WTC11 (cell line): ENCODE measurements around the gene PNMA6A. TPM values are rescaled to one million over a fixed set of nuclear protein-coding genes. Genes with fewer than 3 reads are reported as not detected.

Experiments used
- ATAC-seq: fragments of 200-7000 bp; cut with Tn5 transposase; 2 replicates; pipeline ENCODE4 v1.10.0; 2021; ENCODE audit warnings: mild to moderate bottlenecking, moderate library complexity
- CTCF ChIA-PET: fragments of 300-600 bp; sonication (Branson Sonifier 250); formaldehyde crosslinking; loops from one replicate; lab custom pipeline; 2021; ENCODE audit warnings: antibody characterized with exemption; lab: Charles Lee
- POLR2A ChIA-PET: fragments of 350-600 bp; sonication (Branson Sonifier 250); formaldehyde crosslinking; loops from one replicate; lab custom pipeline; 2021; ENCODE audit warnings: antibody characterized with exemption; lab: Charles Lee
- DNase-seq: peaks from one replicate; pipeline ENCODE4 v3.0.0; 2021; ENCODE audit warnings: low spot score
- H3K27ac Mint-ChIP-seq: 2 replicates; pipeline ENCODE4 v1.8.0; 2021; ENCODE audit warnings: mixed read lengths
- H3K27me3 Mint-ChIP-seq: 2 replicates; pipeline ENCODE4 v1.8.0; 2021; ENCODE audit warnings: low read depth, mild to moderate bottlenecking, moderate library complexity, mixed read lengths
- H3K36me3 Mint-ChIP-seq: 2 replicates; pipeline ENCODE4 v1.8.0; 2021; ENCODE audit warnings: mixed read lengths
- H3K4me1 Mint-ChIP-seq: 2 replicates; pipeline ENCODE4 v1.8.0; 2022; ENCODE audit warnings: mixed read lengths
- H3K4me3 Mint-ChIP-seq: 2 replicates; pipeline ENCODE4 v1.8.0; 2021; ENCODE audit warnings: mild to moderate bottlenecking, moderate library complexity, mixed read lengths
- H3K9me3 Mint-ChIP-seq: 2 replicates; pipeline ENCODE4 v1.8.0; 2021; ENCODE audit warnings: mixed read lengths
- ESRRA ChIP-seq: sonication (generic); formaldehyde crosslinking; IDR thresholded peaks from 2 replicates; pipeline ENCODE4 v1.8.1; 2022; ENCODE audit warnings: mild to moderate bottlenecking, missing genetic modification reagents, borderline replicate concordance
- ETV6 ChIP-seq: sonication (generic); formaldehyde crosslinking; IDR thresholded peaks from 2 replicates; pipeline ENCODE4 v1.8.1; 2022; ENCODE audit warnings: mild to moderate bottlenecking, missing genetic modification reagents
- FOXK1 ChIP-seq: sonication (generic); formaldehyde crosslinking; IDR thresholded peaks from 2 replicates; pipeline ENCODE4 v1.8.0; 2022; ENCODE audit warnings: mild to moderate bottlenecking, moderate library complexity, missing genetic modification reagents
- FOXP1 ChIP-seq: sonication (generic); formaldehyde crosslinking; IDR thresholded peaks from 2 replicates; pipeline ENCODE4 v1.8.0; 2022; ENCODE audit warnings: missing genetic modification reagents, mild to moderate bottlenecking, moderate library complexity, borderline replicate concordance
- GRHL2 ChIP-seq: fragments of 250-450 bp; sonication (Bioruptor Pico); IDR thresholded peaks from 2 replicates; pipeline ENCODE4 v1.8.0; 2022; ENCODE audit warnings: mild to moderate bottlenecking, moderate library complexity; ENCODE audit not compliant: insufficient replicate concordance, severe bottlenecking
- HMGA2 ChIP-seq: fragments of 250-450 bp; sonication (Bioruptor Pico); IDR thresholded peaks from 2 replicates; pipeline ENCODE4 v1.4.0; 2021; ENCODE audit warnings: mild to moderate bottlenecking, moderate library complexity
- JAZF1 ChIP-seq: fragments of 250-450 bp; sonication (Bioruptor Pico); IDR thresholded peaks from 2 replicates; pipeline ENCODE4 v1.9.0; 2021; ENCODE audit warnings: moderate library complexity, mild to moderate bottlenecking, inconsistent platforms
- KAT7 ChIP-seq: sonication (generic); formaldehyde crosslinking; IDR thresholded peaks from 2 replicates; pipeline ENCODE4 v1.8.1; 2023; ENCODE audit warnings: missing genetic modification reagents, mild to moderate bottlenecking, borderline replicate concordance
- MAX ChIP-seq: sonication (generic); formaldehyde crosslinking; IDR thresholded peaks from 2 replicates; pipeline ENCODE4 v1.8.0; 2022; ENCODE audit warnings: mild to moderate bottlenecking, missing genetic modification reagents
- NFYB ChIP-seq: sonication (generic); formaldehyde crosslinking; conservative IDR thresholded peaks from 2 replicates; pipeline ENCODE4 v1.8.0; 2022; ENCODE audit warnings: low read depth, missing genetic modification reagents
- NR1H2 ChIP-seq: sonication (generic); formaldehyde crosslinking; IDR thresholded peaks from 2 replicates; pipeline ENCODE4 v1.9.0; 2021; ENCODE audit warnings: mild to moderate bottlenecking, moderate library complexity, missing genetic modification reagents
- NR2C2 ChIP-seq: sonication (generic); formaldehyde crosslinking; IDR thresholded peaks from 2 replicates; pipeline ENCODE4 v1.8.0; 2022; ENCODE audit warnings: mild to moderate bottlenecking, missing genetic modification reagents
- PRDM15 ChIP-seq: sonication (generic); formaldehyde crosslinking; IDR thresholded peaks from 2 replicates; pipeline ENCODE4 v1.8.0; 2022; ENCODE audit warnings: missing genetic modification reagents
- ZNF317 ChIP-seq: sonication (generic); formaldehyde crosslinking; IDR thresholded peaks from 2 replicates; pipeline ENCODE4 v1.8.1; 2023; ENCODE audit warnings: low read depth, mild to moderate bottlenecking, moderate library complexity, missing genetic modification reagents, borderline replicate concordance
- total RNA-seq: library from RNA; stranded (reverse); gene quantifications from 3 replicates; pipeline ENCODE4 v1.2.3, GENCODE V29; 2021
- TF ChIP-seq, protein P1 (sequence below): sonication (generic); formaldehyde crosslinking; IDR thresholded peaks from 2 replicates; pipeline ENCODE4 v1.8.1; 2022; ENCODE audit warnings: mild to moderate bottlenecking, missing genetic modification reagents, moderate library complexity, borderline replicate concordance
- TF ChIP-seq, protein P2 (sequence below): sonication (generic); formaldehyde crosslinking; IDR thresholded peaks from 2 replicates; pipeline ENCODE4 v1.8.0; 2022; ENCODE audit warnings: mild to moderate bottlenecking, missing genetic modification reagents
- TF ChIP-seq, protein P3 (sequence below): fragments of 250-450 bp; sonication (Bioruptor Pico); conservative IDR thresholded peaks from 2 replicates; pipeline ENCODE4 v1.9.0; 2021; ENCODE audit warnings: mild to moderate bottlenecking
- TF ChIP-seq, protein P4 (sequence below): sonication (generic); formaldehyde crosslinking; IDR thresholded peaks from 2 replicates; pipeline ENCODE4 v1.8.1; 2023; ENCODE audit warnings: mild to moderate bottlenecking, missing genetic modification reagents
- TF ChIP-seq, protein P5 (sequence below): sonication (generic); formaldehyde crosslinking; IDR thresholded peaks from 2 replicates; pipeline ENCODE4 v1.8.1; 2022; ENCODE audit warnings: low read depth, missing genetic modification reagents, borderline replicate concordance

The PNMA6A gene
- total RNA-seq, 1 experiment from 2014 or later: 4.4 TPM

- ATAC-seq: no peak
- POLR2A ChIA-PET: no interaction called here
- CTCF ChIA-PET: no interaction called here
- peaks cover 5% of the 10 kb centered on the region for H3K4me1 Mint-ChIP-seq
- H3K27me3 Mint-ChIP-seq: peaks cover 3% of the 10 kb centered on the region; the same call in 1 of the 2 replicates
- no peaks in the 10 kb centered on the region for H3K36me3 Mint-ChIP-seq
- H3K27ac Mint-ChIP-seq: no peak overlapping the region
- H3K9me3 Mint-ChIP-seq: no peaks in the 10 kb centered on the region
- no peak overlapping the region for H3K4me3 Mint-ChIP-seq
- no peak for DNase-seq
- TF ChIP-seq, protein P1, sequence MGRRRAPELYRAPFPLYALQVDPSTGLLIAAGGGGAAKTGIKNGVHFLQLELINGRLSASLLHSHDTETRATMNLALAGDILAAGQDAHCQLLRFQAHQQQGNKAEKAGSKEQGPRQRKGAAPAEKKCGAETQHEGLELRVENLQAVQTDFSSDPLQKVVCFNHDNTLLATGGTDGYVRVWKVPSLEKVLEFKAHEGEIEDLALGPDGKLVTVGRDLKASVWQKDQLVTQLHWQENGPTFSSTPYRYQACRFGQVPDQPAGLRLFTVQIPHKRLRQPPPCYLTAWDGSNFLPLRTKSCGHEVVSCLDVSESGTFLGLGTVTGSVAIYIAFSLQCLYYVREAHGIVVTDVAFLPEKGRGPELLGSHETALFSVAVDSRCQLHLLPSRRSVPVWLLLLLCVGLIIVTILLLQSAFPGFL (CRISPR knock-in tag): no peak
- TF ChIP-seq HMGA2: no peak
- TF ChIP-seq, protein P2, sequence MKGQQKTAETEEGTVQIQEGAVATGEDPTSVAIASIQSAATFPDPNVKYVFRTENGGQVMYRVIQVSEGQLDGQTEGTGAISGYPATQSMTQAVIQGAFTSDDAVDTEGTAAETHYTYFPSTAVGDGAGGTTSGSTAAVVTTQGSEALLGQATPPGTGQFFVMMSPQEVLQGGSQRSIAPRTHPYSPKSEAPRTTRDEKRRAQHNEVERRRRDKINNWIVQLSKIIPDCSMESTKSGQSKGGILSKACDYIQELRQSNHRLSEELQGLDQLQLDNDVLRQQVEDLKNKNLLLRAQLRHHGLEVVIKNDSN (CRISPR knock-in tag): no peak
- TF ChIP-seq NR2C2 (CRISPR knock-in tag): no peak
- no peak for TF ChIP-seq ZNF317 (CRISPR knock-in tag)
- no peak for TF ChIP-seq FOXK1 (CRISPR knock-in tag)
- no peak for TF ChIP-seq JAZF1
- TF ChIP-seq, protein P3, sequence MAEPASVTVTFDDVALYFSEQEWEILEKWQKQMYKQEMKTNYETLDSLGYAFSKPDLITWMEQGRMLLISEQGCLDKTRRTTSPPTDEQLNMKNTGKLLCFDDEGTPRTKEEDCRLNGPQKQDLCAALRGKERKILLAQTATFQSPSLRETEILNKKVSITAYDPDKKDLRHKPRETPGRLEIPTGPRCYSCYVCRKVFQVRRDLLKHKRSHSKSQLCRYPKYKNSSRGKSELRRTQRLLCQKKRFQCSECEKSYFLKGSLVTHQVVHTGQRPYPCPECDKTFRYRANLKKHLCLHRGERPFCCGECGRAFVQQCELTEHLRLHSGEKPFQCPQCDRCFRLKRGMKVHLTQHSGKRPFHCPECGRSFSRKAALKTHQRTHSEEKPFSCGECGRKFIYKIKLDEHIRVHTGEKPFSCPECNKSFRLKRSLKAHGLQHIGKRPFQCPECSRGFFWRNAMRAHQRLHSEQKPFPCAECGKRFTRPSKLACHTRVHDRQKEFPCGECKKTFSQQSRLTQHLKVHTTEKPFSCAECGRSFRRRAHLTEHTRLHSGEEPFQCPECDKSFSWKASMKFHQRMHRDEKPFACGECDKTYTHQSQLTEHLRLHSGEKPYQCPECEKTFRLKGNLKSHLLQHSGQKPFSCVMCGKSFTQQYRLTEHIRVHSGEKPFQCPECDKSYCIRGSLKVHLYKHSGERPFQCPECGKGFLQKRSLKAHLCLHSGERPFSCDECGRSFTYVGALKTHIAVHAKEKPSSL (CRISPR knock-in tag): no peak
Observed at GRCh38 chrX:153064061-153064460, 8.2 kb upstream of the PNMA6A start.

DNA sequence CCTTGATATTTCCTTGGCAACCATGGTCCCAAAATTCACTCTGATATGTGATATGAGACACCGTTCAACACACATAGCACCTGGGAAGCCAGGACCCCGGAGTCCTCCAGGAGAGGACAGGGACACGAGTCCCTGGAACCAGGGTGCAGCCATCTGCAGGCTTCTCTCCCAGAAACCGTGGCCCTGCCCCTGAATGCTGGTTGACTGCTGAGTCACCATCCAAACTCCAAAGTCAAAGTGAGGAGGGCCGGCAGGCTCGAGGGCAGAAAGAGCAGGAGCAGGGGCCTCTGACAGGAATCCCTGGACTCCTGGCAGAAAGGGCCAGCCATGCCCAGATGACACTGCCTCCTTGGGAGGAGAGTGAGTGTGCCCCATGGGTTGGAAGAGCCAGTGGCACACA lies 6.9 kb upstream of the PNMA6A start:
- DNase-seq (no peak), ATAC-seq (no peak)
- Mint-ChIP-seq H3K27ac (no peak overlapping the region), H3K4me3 (no peak overlapping the region), H3K36me3 (no peaks in the 10 kb centered on the region), H3K27me3 (peaks cover 3% of the 10 kb centered on the region; the same call in 1 of the 2 replicates), H3K9me3 (no peaks in the 10 kb centered on the region), H3K4me1 (peaks cover 5% of the 10 kb centered on the region)
- ChIA-PET POLR2A (no interaction called here), CTCF (no interaction called here)
- TF ChIP-seq MAX (CRISPR knock-in tag): no peak
- TF ChIP-seq FOXP1 (CRISPR knock-in tag): no peak
- TF ChIP-seq ETV6: no peak
- TF ChIP-seq ESRRA (CRISPR knock-in tag): no peak
- no peak for TF ChIP-seq NFYB (CRISPR knock-in tag)
- TF ChIP-seq, protein P4, sequence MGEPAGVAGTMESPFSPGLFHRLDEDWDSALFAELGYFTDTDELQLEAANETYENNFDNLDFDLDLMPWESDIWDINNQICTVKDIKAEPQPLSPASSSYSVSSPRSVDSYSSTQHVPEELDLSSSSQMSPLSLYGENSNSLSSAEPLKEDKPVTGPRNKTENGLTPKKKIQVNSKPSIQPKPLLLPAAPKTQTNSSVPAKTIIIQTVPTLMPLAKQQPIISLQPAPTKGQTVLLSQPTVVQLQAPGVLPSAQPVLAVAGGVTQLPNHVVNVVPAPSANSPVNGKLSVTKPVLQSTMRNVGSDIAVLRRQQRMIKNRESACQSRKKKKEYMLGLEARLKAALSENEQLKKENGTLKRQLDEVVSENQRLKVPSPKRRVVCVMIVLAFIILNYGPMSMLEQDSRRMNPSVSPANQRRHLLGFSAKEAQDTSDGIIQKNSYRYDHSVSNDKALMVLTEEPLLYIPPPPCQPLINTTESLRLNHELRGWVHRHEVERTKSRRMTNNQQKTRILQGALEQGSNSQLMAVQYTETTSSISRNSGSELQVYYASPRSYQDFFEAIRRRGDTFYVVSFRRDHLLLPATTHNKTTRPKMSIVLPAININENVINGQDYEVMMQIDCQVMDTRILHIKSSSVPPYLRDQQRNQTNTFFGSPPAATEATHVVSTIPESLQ (CRISPR knock-in tag): no peak
- TF ChIP-seq GRHL2: no peak
- TF ChIP-seq PRDM15 (CRISPR knock-in tag): no peak
- TF ChIP-seq NR1H2 (CRISPR knock-in tag): no peak
- TF ChIP-seq, protein P5, sequence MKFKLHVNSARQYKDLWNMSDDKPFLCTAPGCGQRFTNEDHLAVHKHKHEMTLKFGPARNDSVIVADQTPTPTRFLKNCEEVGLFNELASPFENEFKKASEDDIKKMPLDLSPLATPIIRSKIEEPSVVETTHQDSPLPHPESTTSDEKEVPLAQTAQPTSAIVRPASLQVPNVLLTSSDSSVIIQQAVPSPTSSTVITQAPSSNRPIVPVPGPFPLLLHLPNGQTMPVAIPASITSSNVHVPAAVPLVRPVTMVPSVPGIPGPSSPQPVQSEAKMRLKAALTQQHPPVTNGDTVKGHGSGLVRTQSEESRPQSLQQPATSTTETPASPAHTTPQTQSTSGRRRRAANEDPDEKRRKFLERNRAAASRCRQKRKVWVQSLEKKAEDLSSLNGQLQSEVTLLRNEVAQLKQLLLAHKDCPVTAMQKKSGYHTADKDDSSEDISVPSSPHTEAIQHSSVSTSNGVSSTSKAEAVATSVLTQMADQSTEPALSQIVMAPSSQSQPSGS (CRISPR knock-in tag): no peak
- no peak for TF ChIP-seq KAT7 (CRISPR knock-in tag)
- TF ChIP-seq, protein P3 (CRISPR knock-in tag): no peak
